HUES6 (cell line): ENCODE data around the gene USP20.
"Not testable (repeated sequence)": the region's sequence is repeated elsewhere in the genome, so short reads cannot be mapped to it uniquely, and the experiment has no call there.

Source experiments
- H3K27ac ChIP-seq: 2 replicates; pipeline ENCODE4 v1.7.0; 2013; ENCODE audit warnings: low read depth, mild to moderate bottlenecking, low read length, inconsistent platforms
- H3K27me3 ChIP-seq: 2 replicates; pipeline ENCODE4 v1.6.1; 2013; ENCODE audit warnings: low read length; ENCODE audit not compliant: control insufficient read depth, insufficient read depth
- H3K36me3 ChIP-seq: 2 replicates; pipeline ENCODE4 v1.6.1; 2013; ENCODE audit warnings: low read length; ENCODE audit not compliant: control insufficient read depth, insufficient read depth
- H3K4me1 ChIP-seq: 2 replicates; pipeline ENCODE4 v1.6.1; 2013; ENCODE audit warnings: low read length; ENCODE audit not compliant: control insufficient read depth, insufficient read depth
- H3K4me3 ChIP-seq: 2 replicates; pipeline ENCODE4 v1.5.1; 2013; ENCODE audit warnings: low read depth, low read length
- H3K9ac ChIP-seq: one replicate; pipeline ENCODE4 v1.6.1; 2013; ENCODE audit warnings: mild to moderate bottlenecking, low read length
- H3K9me3 ChIP-seq: 2 replicates; pipeline ENCODE4 v1.6.1; 2013; ENCODE audit warnings: low read depth, low read length; ENCODE audit not compliant: control insufficient read depth, insufficient read depth

USP20 gene

GRCh38 chr9:129887334-129888292 is 52.4 kb downstream of the USP20 start:
- Histone ChIP-seq H3K9ac (no peak overlapping the region), H3K27ac (no peak overlapping the region), H3K4me3 (no peak overlapping the region), H3K4me1 (peaks cover 40% of the 10 kb centered on the region), H3K27me3 (no peaks in the 10 kb centered on the region), H3K9me3 (no peaks in the 10 kb centered on the region), H3K36me3 (no peaks in the 10 kb centered on the region; the same call in 1 of the 2 replicates)

GRCh38 chr9:129888293-129889121 is 53.2 kb downstream of the USP20 start:
- Histone ChIP-seq H3K4me1 (peaks cover 40% of the 10 kb centered on the region), H3K4me3 (no peak overlapping the region), H3K9ac (no peak overlapping the region), H3K27ac (no peak overlapping the region), H3K27me3 (no peaks in the 10 kb centered on the region), H3K9me3 (no peaks in the 10 kb centered on the region), H3K36me3 (no peaks in the 10 kb centered on the region; the same call in 1 of the 2 replicates)

GRCh38 chr9:129889122-129889940 is 54.1 kb downstream of the USP20 start:
- Histone ChIP-seq H3K9me3 (no peaks in the 10 kb centered on the region), H3K4me1 (peaks cover 37% of the 10 kb centered on the region), H3K27me3 (no peaks in the 10 kb centered on the region), H3K27ac (no peak overlapping the region), H3K4me3 (peak overlapping the region; percentile 44), H3K36me3 (no peaks in the 10 kb centered on the region; the same call in 1 of the 2 replicates), H3K9ac (peak overlapping the region; percentile 21)

- Histone ChIP-seq H3K36me3 (peaks cover 4% of the 10 kb centered on the region), H3K9ac (peak overlapping the region; percentile 21), H3K9me3 (no peaks in the 10 kb centered on the region), H3K27me3 (no peaks in the 10 kb centered on the region), H3K4me3 (peak overlapping the region; percentile 44), H3K4me1 (peaks cover 30% of the 10 kb centered on the region), H3K27ac (no peak overlapping the region)
Measured at GRCh38 chr9:129889941-129890717, 54.9 kb downstream of the USP20 start.

GRCh38 chr9:129890718-129891299 is 55.6 kb downstream of the USP20 start:
- Histone ChIP-seq H3K36me3 (peaks cover 10% of the 10 kb centered on the region), H3K4me3 (peak overlapping the region; percentile 44), H3K4me1 (peaks cover 25% of the 10 kb centered on the region)
- H3K27me3 ChIP-seq, H3K9ac ChIP-seq, H3K9me3 ChIP-seq, H3K27ac ChIP-seq: not testable (repeated sequence)

DNA sequence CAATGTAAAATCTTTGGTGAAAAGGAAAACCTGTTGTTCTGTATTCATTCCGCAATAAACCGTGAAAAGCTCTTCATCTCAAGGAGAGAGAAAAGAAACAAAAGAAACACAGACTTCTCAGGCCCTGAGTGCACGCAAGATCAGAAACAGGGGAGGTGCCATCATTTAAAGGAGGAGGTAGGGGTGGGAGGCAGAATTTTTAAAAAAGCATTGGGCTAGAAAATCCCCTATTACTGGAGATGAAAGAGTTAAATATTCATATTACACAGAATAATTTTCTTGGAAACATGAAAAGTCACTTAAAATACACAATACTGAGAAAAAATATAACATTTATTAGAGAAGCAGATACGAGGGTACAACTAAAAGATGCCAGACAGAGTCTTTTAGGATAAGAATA is 56.3 kb downstream of the USP20 start:
- Histone ChIP-seq H3K9ac (no peak overlapping the region), H3K27ac (no peak overlapping the region), H3K9me3 (no peaks in the 10 kb centered on the region), H3K36me3 (peaks cover 15% of the 10 kb centered on the region), H3K4me3 (no peak overlapping the region), H3K4me1 (peaks cover 19% of the 10 kb centered on the region), H3K27me3 (no peaks in the 10 kb centered on the region)

DNA sequence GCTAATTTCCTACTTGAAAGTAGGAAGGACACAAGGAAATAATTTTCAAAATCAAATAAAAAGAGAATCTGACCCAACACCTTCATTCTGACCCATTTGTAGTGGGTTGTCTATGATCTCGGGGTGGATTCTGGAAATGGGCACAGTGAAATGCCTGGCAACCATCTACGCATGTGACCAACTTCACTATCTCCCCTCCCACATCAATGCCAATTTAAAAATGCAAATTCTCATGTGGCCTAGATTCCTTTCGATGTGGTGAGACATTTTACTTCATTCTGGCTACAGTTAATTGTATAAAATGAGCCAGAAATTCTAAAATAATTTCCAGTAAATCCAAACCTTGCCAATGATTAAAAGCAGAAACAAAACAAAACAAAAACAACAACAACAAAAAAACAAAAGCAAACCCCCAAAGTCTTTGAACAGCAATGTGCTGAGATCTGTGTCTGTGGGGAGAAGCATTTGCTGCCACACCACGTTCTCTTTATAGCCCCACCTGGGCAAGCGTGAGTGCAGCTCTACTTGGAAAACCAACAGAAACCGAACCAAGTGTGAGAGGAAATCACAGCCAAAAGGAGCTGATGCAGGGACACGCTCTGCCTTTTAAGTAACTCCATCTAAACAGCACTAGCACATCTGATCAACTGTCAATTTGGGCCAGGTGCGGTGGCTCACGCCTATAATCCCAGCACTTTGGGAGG is 59.0 kb downstream of the USP20 start:
- Histone ChIP-seq H3K9ac (no peak overlapping the region), H3K27ac (no peak overlapping the region), H3K4me3 (no peak overlapping the region), H3K9me3 (no peaks in the 10 kb centered on the region), H3K36me3 (peaks cover 15% of the 10 kb centered on the region), H3K4me1 (peaks cover 6% of the 10 kb centered on the region; the same call in 1 of the 2 replicates), H3K27me3 (no peaks in the 10 kb centered on the region)

DNA sequence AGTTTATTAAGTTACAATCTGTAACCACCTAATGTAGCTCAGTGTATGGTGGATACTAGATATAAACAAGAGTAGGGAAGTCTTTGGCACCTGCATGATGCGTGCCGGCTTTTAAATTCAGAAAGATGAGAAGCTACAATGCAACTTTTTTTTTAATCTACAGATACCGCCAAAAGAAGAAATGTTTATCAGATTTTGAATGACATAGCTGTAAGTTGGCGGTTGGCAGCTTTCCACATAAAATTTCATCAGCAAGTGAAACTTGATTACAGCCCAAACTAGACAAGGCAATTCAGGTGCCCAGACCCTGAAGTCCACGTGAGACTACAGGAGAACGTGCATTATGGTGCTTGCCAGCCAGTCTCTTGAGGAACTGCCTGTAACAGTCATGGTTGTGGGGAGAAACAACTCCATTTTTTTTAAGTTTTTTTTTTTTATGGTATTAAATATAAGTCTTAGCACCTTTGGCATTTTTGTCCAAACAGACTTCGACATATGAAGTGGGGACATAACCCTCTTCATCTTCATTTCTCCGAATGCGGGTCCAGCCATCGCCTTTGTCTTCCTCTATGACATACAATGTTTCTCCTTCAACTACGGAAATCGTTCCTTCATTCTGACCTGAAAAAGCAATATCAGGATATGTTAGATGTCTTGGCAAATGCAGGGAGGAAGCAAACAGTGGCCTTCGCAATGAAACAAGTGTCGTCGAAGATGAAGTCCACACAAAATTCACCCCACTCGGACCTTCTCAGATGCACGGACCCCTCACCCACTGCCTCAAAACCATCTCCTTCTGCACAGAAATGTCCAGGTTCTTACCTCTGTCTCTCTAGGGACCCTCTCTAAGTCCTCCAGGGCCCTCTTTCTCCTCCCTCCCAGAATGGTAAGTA is 60.4 kb downstream of the USP20 start:
- peaks cover 27% of the 10 kb centered on the region for H3K36me3 ChIP-seq
- no peak overlapping the region for H3K27ac ChIP-seq
- H3K4me1 ChIP-seq = no peaks in the 10 kb centered on the region
- H3K27me3 ChIP-seq = no peaks in the 10 kb centered on the region
- H3K9me3 ChIP-seq = no peaks in the 10 kb centered on the region
- no peak overlapping the region for H3K4me3 ChIP-seq
- no peak overlapping the region for H3K9ac ChIP-seq

- peaks cover 34% of the 10 kb centered on the region for H3K36me3 ChIP-seq
- no peaks in the 10 kb centered on the region for H3K4me1 ChIP-seq
- H3K4me3 ChIP-seq = no peak overlapping the region
Measured at GRCh38 chr9:129897263-129897662, 62.0 kb downstream of the USP20 start.

More at GRCh38 chr9:129897263-129897662, 62.0 kb downstream of the USP20 start:
- no peaks in the 10 kb centered on the region for H3K9me3 ChIP-seq
- H3K9ac ChIP-seq = no peak overlapping the region
- no peak overlapping the region for H3K27ac ChIP-seq
- no peaks in the 10 kb centered on the region for H3K27me3 ChIP-seq
